Endothelial cell (in vitro differentiated cells): ENCODE data around the gene RAD50. TPM values are rescaled to one million over a fixed set of nuclear protein-coding genes. Genes with fewer than 3 reads are reported as not detected.

Source experiments
- DNase-seq: peaks from one replicate; pipeline ENCODE4 v3.0.0; 2021; ENCODE audit warnings: low spot score
- H3K27ac Mint-ChIP-seq: one replicate; pipeline ENCODE4 v1.8.0; 2021; ENCODE audit warnings: mixed read lengths, inconsistent platforms; ENCODE audit not compliant: unreplicated experiment
- H3K27me3 Mint-ChIP-seq: one replicate; pipeline ENCODE4 v1.8.0; 2021; ENCODE audit warnings: mild to moderate bottlenecking, moderate library complexity, mixed read lengths, inconsistent platforms; ENCODE audit not compliant: unreplicated experiment
- H3K36me3 Mint-ChIP-seq: one replicate; pipeline ENCODE4 v1.8.0; 2021; ENCODE audit warnings: mild to moderate bottlenecking, low read depth, mixed read lengths, inconsistent platforms; ENCODE audit not compliant: unreplicated experiment
- H3K4me1 Mint-ChIP-seq: one replicate; pipeline ENCODE4 v1.8.0; 2021; ENCODE audit warnings: mild to moderate bottlenecking, mixed read lengths, inconsistent platforms; ENCODE audit not compliant: unreplicated experiment
- H3K4me3 Mint-ChIP-seq: one replicate; pipeline ENCODE4 v1.8.0; 2021; ENCODE audit warnings: mild to moderate bottlenecking, mixed read lengths, inconsistent platforms; ENCODE audit not compliant: unreplicated experiment
- H3K9me3 Mint-ChIP-seq: one replicate; pipeline ENCODE4 v1.8.0; 2021; ENCODE audit warnings: mixed read lengths, inconsistent platforms; ENCODE audit not compliant: unreplicated experiment
- CTCF ChIP-seq: fragments of 200-600 bp; sonication (generic); IDR thresholded peaks from one replicate; pipeline ENCODE4 v1.5.0; 2021; ENCODE audit warnings: antibody characterized with exemption; ENCODE audit not compliant: unreplicated experiment
- total RNA-seq: library from RNA; stranded (reverse); fragmentation: NEBNext Ultra II Directional; extraction: Animal tissue kit (Norgen Biotek cat#: 25700); gene quantifications from one replicate; pipeline ENCODE4 v1.2.1, GENCODE V29; 2021; ENCODE audit not compliant: unreplicated experiment

The RAD50 gene
- total RNA-seq, 1 donor from 2014 or later: 20.0 TPM

DNA sequence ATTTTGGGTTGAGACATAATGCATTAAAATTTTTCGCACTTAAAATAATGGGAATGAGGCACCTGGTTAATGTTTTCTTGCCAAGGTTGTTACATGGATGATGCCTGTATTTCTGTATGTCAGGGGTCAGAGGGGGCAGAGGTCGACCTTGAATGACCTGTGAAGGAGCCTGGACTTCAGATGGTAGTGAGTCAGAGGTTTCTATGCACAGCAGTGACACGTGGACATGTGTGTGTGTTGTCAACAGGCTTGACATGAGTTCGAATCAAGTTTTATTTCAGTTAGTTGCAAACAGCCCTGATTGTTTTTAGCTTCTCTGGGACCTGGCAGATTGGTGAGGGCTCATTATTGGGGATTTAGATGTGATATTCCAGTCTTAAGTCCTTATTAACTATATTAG lies 17.1 kb upstream of the RAD50 start:
- DNase-seq: no peak
- Mint-ChIP-seq H3K36me3 (no peaks in the 10 kb centered on the region), H3K4me3 (no peak overlapping the region), H3K27me3 (peaks cover 5% of the 10 kb centered on the region), H3K4me1 (peaks cover 32% of the 10 kb centered on the region), H3K9me3 (no peaks in the 10 kb centered on the region), H3K27ac (no peak overlapping the region)
- TF ChIP-seq CTCF: no peak

DNA sequence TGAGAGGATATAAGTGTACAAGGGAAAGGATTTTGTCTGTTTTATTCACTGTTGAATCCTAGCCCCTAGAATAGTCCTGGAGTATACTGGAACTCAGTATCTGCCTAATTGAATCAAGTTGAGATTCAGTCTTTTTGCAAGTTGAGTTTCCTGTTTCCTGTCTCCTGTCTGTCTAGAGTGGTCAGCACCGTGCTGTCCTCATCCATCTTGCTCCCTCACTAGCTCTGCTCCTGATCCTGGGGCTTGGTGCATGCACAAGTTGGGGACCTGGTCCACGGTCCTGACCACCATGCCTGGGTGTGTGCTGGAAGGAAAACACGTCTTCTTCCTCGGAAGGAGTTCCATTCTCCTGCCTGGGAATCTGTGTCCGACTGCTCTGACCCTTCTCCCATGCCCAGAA lies 16.6 kb upstream of the RAD50 start:
- Mint-ChIP-seq H3K4me1 (peaks cover 32% of the 10 kb centered on the region), H3K27ac (no peak overlapping the region), H3K9me3 (no peaks in the 10 kb centered on the region), H3K36me3 (no peaks in the 10 kb centered on the region), H3K4me3 (no peak overlapping the region), H3K27me3 (peaks cover 5% of the 10 kb centered on the region)
- TF ChIP-seq CTCF: no peak
- no peak for DNase-seq

- Mint-ChIP-seq H3K4me3 (no peak overlapping the region), H3K27me3 (peaks cover 5% of the 10 kb centered on the region), H3K9me3 (no peaks in the 10 kb centered on the region), H3K36me3 (no peaks in the 10 kb centered on the region), H3K4me1 (peaks cover 27% of the 10 kb centered on the region), H3K27ac (no peak overlapping the region)
- TF ChIP-seq CTCF: no peak
- no peak for DNase-seq
Observed at GRCh38 chr5:132540764-132541163, 16.0 kb upstream of the RAD50 start.

DNA sequence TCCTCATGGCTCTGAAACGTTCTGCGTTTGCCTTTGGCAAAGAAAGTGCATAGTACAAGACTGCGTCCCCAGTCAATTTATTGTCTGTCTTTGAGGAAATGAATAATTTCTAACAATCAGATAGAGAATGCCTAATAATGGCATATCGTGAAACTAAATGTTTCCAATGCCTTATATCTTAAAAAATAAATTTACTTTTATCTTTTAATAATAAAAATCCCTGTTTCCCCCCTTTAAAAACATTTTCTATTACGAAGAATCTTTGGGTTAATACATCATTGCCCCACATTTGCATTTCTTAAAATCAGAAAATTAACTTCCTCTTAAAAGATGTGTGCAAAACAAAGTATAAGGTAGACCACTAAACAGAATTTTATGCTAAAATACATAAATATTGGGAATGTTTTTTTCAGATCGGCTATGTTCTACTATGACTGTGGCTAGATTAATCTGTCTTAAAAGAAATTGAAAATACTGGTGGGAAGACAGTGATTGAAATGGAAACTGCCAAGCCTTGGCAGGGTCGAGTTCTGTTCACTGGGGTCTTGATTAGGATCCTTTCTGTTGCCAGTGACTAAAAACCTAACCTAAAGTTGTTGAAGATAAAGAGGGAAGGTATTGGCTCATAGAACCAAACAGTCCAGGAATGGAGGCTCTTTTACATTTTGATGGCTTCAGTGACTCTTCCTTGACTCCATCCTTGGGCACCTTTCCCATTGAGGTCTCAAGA lies 13.1 kb upstream of the RAD50 start, which contains the start of gene IL5:
Gene IL5 (minus strand): TSS at position 51 of the 730 bp plus-strand sequence. CDS start 44 bp downstream, at position 7.
- Mint-ChIP-seq H3K27me3 (peaks cover 4% of the 10 kb centered on the region), H3K4me3 (no peak within 1 kb of the TSS), H3K9me3 (no peaks in the 10 kb centered on the region), H3K36me3 (no peaks in the 10 kb centered on the region), H3K27ac (no peak within 1 kb of the TSS), H3K4me1 (peaks cover 14% of the 10 kb centered on the region)
- DNase-seq: no peak
- TF ChIP-seq CTCF: no peak

DNA sequence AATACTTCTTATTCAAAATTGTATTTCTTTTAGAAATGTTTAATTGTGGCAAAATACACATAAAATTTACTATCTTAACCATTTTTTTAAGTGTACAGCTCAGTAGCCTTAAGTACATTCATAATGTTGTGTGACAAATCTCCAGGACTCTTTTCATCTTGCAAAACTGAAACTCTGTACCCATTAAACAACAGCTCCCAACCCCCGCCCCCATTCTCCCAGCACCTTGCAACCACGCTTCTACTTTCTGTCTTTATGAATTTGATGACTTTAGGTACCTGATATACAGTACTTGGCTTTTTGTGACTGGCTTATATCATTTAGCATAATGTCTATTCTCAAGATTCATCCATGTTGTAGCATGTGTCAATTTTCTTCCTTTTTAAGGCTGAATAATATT lies 10.7 kb upstream of the RAD50 start:
- H3K27ac Mint-ChIP-seq: no peak overlapping the region
- peaks cover under 1% of the 10 kb centered on the region for H3K4me1 Mint-ChIP-seq
- H3K27me3 Mint-ChIP-seq: peaks cover 1% of the 10 kb centered on the region
- TF ChIP-seq CTCF: no peak
- no peaks in the 10 kb centered on the region for H3K36me3 Mint-ChIP-seq
- no peak for DNase-seq
- no peak overlapping the region for H3K4me3 Mint-ChIP-seq
- no peaks in the 10 kb centered on the region for H3K9me3 Mint-ChIP-seq
